ENCODE measurements around the gene PDSS2. TPM values are rescaled to one million over a fixed set of nuclear protein-coding genes. Genes with fewer than 3 reads are reported as not detected.

PDSS2 gene
- total RNA-seq, 1 donor from 2014 or later, result 13.4 TPM

DNA sequence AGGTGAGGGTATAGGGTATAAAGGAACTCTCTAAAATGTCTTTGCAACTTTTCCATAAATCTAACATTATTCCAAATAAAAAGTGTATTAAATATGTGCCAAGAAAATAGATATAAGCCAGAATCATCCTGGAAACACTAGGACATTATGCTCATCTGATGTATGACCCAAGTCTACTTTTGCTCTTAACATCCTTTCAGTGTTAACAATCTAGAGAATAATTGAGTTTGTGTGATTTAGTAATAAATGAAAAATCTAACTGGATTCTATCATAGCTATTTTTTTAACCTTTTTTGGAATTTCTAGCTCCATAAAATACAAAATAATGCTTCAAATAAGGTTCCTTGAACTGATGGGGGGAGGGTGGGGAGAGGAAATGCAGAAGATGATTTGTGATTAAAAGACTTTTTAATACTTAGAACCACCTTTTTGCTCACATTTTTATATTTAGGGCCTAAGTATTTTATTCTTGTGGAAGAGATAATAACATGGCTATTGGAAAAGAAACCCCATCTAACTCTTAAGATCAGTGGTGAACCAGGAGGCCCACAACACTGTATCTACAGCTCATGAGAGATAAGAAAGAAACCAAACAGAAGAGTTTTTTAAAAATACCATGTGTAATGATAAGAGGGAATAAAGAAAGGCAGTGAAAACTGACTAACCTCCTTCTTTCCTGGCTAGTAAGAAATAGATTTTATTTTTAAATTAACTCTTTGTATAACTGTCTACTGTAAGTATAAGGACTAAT lies 68.5 kb downstream of the PDSS2 start:
- H3K36me3 ChIP-seq (ENCODE audit: control insufficient read depth, insufficient read depth, low read length), result no peaks in the 10 kb centered on the region
- H3K4me3 ChIP-seq (ENCODE audit: low read depth, low read length), result no peak overlapping the region
- no peaks in the 10 kb centered on the region for H3K27me3 ChIP-seq (ENCODE audit: control insufficient read depth, insufficient read depth, low read length)
- TF ChIP-seq, protein P1, sequence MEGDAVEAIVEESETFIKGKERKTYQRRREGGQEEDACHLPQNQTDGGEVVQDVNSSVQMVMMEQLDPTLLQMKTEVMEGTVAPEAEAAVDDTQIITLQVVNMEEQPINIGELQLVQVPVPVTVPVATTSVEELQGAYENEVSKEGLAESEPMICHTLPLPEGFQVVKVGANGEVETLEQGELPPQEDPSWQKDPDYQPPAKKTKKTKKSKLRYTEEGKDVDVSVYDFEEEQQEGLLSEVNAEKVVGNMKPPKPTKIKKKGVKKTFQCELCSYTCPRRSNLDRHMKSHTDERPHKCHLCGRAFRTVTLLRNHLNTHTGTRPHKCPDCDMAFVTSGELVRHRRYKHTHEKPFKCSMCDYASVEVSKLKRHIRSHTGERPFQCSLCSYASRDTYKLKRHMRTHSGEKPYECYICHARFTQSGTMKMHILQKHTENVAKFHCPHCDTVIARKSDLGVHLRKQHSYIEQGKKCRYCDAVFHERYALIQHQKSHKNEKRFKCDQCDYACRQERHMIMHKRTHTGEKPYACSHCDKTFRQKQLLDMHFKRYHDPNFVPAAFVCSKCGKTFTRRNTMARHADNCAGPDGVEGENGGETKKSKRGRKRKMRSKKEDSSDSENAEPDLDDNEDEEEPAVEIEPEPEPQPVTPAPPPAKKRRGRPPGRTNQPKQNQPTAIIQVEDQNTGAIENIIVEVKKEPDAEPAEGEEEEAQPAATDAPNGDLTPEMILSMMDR (IDR thresholded peaks at IDR 0.05; ENCODE audit: insufficient read depth, low read length, poor library complexity, severe bottlenecking), result no peak
- no peak for DNase-seq (ENCODE audit: low read depth)

DNA sequence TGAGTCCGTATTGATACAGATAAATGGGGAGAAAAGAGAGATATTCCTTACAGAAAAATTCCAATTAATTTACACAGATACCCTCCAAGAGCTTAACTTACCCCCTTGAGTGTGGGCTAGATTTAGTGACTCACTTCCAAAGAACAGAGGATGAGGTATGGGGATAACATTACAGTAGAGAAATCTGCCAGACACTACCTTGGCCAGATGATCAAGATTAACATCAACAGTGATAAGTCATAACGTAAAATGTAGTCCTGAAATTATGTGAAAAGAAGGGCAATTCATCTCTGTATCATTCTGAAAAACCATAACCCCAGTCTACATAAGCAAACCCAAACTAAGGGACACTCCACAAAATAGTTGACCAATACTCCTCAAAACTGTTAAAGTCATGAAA lies 69.3 kb downstream of the PDSS2 start:
- Histone ChIP-seq H3K27me3 (ENCODE audit: control insufficient read depth, insufficient read depth, low read length) (no peaks in the 10 kb centered on the region), H3K36me3 (ENCODE audit: control insufficient read depth, insufficient read depth, low read length) (no peaks in the 10 kb centered on the region), H3K4me3 (ENCODE audit: low read depth, low read length) (no peak overlapping the region)
- TF ChIP-seq, protein P1 (IDR thresholded peaks at IDR 0.05; ENCODE audit: insufficient read depth, low read length, poor library complexity, severe bottlenecking), result no peak
- DNase-seq (ENCODE audit: low read depth), result no peak

DNA sequence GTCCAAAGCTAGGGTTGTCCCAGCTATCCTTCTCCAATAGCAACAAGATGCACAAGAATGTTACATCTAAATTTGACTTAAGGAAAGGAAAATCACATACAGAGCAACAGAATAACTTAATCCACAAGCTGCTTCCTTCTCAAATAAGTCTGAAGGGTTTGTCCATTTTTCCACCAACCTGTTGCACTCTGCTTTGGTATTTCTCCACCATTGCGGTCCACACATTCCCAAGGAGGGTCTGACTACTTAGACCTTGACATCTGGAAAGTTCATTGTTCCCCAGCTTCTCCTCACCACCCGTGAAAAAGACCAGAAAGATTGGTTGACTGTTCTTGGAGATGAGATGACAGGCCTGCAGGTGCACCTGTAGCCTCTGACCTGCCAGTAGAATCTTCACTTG lies 72.5 kb downstream of the PDSS2 start:
- DNase-seq (ENCODE audit: low read depth), result no peak
- H3K36me3 ChIP-seq (ENCODE audit: control insufficient read depth, insufficient read depth, low read length), result no peaks in the 10 kb centered on the region
- no peaks in the 10 kb centered on the region for H3K27me3 ChIP-seq (ENCODE audit: control insufficient read depth, insufficient read depth, low read length)
- H3K4me3 ChIP-seq (ENCODE audit: low read depth, low read length), result no peak overlapping the region
- TF ChIP-seq, protein P1 (IDR thresholded peaks at IDR 0.05; ENCODE audit: insufficient read depth, low read length, poor library complexity, severe bottlenecking), result no peak

DNA sequence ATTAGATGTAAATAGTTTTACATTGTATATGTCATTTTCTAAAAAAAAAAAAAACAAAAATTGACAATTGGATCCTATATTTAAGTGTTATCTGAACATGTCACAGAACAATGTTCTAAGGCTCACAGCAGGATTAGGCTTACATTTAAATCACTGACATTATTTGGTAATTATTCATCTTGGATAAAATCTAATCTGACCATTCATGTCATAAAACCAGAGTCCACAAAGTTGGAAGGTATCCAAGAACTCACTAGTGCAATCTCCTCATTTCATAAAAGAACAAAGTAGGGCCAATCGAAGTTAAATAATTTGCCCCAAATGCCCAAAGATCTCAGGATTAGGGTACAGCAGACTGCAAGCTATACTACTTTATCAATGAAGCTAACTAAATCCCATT lies 73.0 kb downstream of the PDSS2 start:
- no peak for DNase-seq (ENCODE audit: low read depth)
- TF ChIP-seq, protein P1 (IDR thresholded peaks at IDR 0.05; ENCODE audit: insufficient read depth, low read length, poor library complexity, severe bottlenecking), result no peak
- Histone ChIP-seq H3K36me3 (ENCODE audit: control insufficient read depth, insufficient read depth, low read length) (no peaks in the 10 kb centered on the region), H3K4me3 (ENCODE audit: low read depth, low read length) (no peak overlapping the region), H3K27me3 (ENCODE audit: control insufficient read depth, insufficient read depth, low read length) (no peaks in the 10 kb centered on the region)

DNA sequence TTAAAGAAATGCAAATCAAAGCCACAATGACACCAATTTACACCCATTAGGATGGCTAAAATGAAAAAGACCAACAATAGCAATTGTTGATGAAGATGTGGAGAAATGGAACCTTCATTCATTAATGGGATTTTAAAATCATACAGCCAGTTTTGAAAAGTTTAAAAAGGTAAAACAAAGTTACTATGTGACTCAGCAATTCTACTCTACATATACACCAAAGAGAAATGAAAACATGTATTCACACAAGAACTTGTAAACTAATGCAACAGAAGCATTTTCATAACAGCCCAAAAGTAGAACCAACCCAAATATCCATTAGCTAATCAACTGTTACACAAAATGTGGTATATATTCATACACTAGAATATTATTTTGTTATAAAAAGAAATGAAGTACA lies 75.7 kb downstream of the PDSS2 start:
- TF ChIP-seq, protein P1 (IDR thresholded peaks at IDR 0.05; ENCODE audit: insufficient read depth, low read length, poor library complexity, severe bottlenecking), result no peak
- Histone ChIP-seq H3K4me3 (ENCODE audit: low read depth, low read length) (no peak overlapping the region), H3K27me3 (ENCODE audit: control insufficient read depth, insufficient read depth, low read length) (no peaks in the 10 kb centered on the region), H3K36me3 (ENCODE audit: control insufficient read depth, insufficient read depth, low read length) (no peaks in the 10 kb centered on the region)
- DNase-seq (ENCODE audit: low read depth), result no peak

DNA sequence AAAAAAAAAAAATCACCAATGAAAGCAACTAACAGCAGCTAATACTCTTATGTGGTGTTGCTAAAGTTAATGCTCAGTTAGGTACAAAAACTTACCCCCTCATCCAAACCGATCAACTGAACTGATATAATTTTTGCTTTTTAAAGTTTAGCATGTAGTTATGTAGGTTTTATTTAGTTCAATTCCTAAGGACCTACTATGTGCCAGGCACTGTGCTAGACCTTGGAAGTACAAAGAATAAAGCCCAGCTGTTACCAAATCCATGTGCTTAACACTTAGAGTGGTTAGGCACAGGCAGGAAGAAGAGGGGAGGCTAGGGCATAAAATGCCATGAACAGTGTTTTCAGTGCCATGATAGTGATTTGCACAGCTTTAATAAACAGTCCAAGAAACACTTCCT lies 85.1 kb downstream of the PDSS2 start:
- TF ChIP-seq, protein P1 (IDR thresholded peaks at IDR 0.05; ENCODE audit: insufficient read depth, low read length, poor library complexity, severe bottlenecking), result no peak
- H3K36me3 ChIP-seq (ENCODE audit: control insufficient read depth, insufficient read depth, low read length), result no peaks in the 10 kb centered on the region
- H3K27me3 ChIP-seq (ENCODE audit: control insufficient read depth, insufficient read depth, low read length), result no peaks in the 10 kb centered on the region
- H3K4me3 ChIP-seq (ENCODE audit: low read depth, low read length), result no peak overlapping the region
- no peak for DNase-seq (ENCODE audit: low read depth)
